ENCODE data around the gene SLIT3. TPM values are rescaled to one million over a fixed set of nuclear protein-coding genes. Genes with fewer than 3 reads are reported as not detected.

Gene SLIT3
- total RNA-seq, 2 experiments from 2014 or later, result not detected

DNA sequence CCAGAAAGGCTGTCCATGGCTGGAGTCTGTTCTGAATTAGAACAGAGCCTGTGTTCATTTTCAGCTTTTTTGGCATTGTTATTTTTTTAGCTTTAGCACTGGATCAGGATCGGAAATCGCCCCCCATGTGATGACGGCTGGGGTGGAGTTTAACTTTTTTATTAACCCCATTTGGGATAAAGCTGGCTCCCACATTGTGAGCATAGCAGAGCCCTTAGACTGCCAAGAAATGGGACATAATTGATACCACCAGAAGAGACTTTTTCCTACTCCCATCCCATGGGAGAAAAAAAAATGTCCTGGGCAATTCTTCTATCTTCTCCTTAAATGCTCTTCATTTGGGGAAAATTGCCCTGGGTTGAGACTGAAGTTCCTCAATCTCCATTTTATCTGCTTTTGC lies 52.4 kb downstream of the SLIT3 start:
- Mint-ChIP-seq H3K4me3 (no peak overlapping the region), H3K9me3 (no peaks in the 10 kb centered on the region), H3K27me3 (no peaks in the 10 kb centered on the region), H3K4me1 (no peaks in the 10 kb centered on the region), H3K36me3 (ENCODE audit: low read depth) (no peaks in the 10 kb centered on the region), H3K27ac (no peak overlapping the region)
- DNase-seq, result no peak
- ChIA-PET CTCF (no interaction called here), POLR2A (no interaction called here)

DNA sequence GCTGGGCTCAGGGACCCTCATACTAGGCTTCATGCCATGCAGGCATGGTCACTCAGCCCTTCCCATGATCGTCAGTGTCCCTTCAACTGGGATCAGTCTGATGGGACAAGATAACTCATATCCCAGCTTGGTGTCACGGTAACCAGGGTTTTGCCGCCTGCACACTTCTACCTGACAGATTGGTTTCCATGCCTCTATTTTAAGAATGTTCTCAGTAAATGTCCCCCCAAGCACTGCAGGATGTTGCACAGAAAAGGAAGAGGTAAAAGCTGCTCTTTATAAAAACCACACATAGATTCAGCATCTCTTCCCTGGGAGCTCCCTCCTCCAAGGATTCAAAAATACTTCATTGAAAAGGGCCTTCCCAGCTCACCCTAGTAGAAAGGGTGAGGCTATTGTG lies 56.1 kb downstream of the SLIT3 start:
- ChIA-PET CTCF (no interaction called here), POLR2A (no interaction called here)
- no peak for DNase-seq
- peaks cover 4% of the 10 kb centered on the region for H3K9me3 Mint-ChIP-seq
- no peaks in the 10 kb centered on the region for H3K4me1 Mint-ChIP-seq
- no peaks in the 10 kb centered on the region for H3K27me3 Mint-ChIP-seq
- no peak overlapping the region for H3K4me3 Mint-ChIP-seq
- no peak overlapping the region for H3K27ac Mint-ChIP-seq
- no peaks in the 10 kb centered on the region for H3K36me3 Mint-ChIP-seq (ENCODE audit: low read depth)

DNA sequence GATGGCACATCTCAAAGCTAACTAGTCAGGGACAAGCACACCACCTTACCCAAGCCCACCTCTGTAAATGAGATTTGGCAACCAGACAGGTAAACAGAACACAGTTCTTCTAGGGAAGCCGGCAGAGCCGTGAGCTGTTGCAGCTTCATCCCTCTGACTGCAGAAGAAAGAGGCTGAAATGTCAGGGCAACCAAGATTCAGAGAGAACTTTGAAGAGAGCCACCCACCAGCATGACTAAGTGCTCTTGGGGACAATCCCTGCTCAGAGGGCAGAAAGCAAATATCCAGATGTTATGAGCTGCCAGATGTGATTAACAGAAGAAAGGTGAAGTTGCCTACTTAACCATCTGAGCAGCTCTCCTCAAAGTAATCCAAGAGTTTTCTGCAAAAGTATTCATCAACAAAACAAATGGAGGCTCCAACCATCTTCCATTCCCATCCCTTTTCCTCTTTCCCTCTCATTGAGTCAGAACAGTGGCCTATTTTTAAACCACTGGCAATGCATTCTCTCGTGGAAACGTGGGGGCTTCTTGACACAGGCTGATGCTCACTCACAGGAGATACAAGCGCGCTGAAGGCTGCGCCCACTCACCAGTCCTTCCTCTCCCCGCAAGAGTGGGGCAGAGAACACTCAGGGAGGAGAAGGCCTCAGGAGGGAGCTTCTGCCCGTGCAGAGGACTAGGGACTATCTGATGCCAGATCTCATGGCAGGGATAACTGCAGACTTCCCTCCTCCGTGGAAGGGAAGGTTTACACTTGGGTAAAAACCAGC lies 57.1 kb downstream of the SLIT3 start:
- ChIA-PET CTCF (no interaction called here), POLR2A (no interaction called here)
- H3K9me3 Mint-ChIP-seq, result peaks cover 4% of the 10 kb centered on the region
- no peaks in the 10 kb centered on the region for H3K27me3 Mint-ChIP-seq
- H3K4me1 Mint-ChIP-seq, result no peaks in the 10 kb centered on the region
- H3K36me3 Mint-ChIP-seq (ENCODE audit: low read depth), result no peaks in the 10 kb centered on the region
- H3K4me3 Mint-ChIP-seq, result no peak overlapping the region
- no peak overlapping the region for H3K27ac Mint-ChIP-seq
- no peak for DNase-seq

DNA sequence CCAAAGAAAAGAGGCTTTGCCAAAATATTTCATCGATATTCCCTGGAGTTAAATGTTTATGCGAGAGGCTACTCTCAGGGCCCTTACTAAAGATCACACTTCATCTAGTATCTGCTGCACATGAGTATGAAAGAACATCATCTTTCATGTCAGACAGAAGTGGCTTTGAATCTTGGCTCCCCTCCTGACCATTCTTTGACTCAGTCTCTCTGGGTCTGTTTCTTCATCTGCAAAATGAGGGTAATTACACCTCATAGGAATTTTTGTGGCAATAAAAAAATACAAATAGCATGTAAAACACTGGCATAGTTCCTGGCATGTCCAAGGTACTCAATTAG lies 58.1 kb downstream of the SLIT3 start:
- Mint-ChIP-seq H3K27ac (no peak overlapping the region), H3K9me3 (peaks cover 4% of the 10 kb centered on the region), H3K4me3 (no peak overlapping the region), H3K4me1 (no peaks in the 10 kb centered on the region), H3K27me3 (no peaks in the 10 kb centered on the region), H3K36me3 (ENCODE audit: low read depth) (no peaks in the 10 kb centered on the region)
- ChIA-PET POLR2A (no interaction called here), CTCF (no interaction called here)
- no peak for DNase-seq

DNA sequence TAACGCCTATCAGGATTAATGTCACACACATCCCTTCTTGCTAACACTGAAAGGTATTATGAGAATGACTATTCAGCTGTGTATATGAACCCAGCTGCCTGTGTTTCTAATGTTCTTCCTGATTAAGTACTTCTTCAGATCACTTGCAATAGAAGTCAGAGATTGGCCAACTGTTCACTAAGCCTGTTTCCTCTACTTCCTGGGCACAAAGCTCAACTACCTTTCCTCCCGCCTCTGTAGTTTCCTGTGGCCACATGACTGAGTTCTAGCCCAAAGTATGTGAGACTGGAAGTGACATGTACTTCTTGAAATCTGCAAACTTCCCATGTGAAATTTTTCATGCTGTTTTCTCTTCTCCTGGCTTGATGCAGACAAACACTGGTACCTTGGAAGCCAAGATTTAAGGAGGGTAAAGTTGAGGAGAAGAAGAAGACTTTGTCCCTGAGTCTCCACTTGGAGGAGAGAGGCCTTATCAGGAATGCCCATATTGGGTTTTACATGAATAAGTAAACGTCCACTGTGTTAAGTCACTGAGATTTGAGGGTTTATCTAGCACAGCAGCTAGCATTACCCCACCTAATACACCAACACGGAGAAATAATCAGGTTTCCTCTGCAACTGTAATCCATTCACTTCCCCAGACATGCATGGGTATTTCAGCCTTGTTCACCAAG lies 58.6 kb downstream of the SLIT3 start:
- CTCF ChIA-PET, result no interaction called here

DNA sequence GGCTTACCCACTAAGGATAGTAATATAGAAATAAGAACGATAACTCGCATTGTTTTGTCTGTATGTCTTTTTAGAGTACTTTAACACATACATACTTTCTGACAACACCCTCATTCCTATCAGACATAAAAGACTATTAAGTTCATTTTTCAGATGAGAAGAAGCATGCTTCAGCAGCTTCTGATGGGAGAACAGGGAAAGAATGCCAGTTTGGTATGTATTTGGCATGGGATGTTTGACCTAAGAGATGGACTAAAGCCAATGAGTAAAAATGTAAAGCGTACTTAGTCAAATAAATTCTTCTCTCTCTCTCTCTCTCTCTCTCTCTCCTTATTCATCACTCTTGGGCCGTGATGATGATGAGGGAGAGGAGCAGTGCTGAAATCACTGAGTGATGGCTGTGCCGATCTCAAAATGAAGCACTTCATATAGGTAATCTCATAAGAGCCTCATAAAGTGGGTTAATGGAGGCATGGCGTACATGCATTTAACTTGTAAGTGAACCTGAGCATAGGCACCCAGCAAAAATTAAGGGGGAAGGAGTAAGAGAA lies 71.5 kb downstream of the SLIT3 start:
- Mint-ChIP-seq H3K4me1 (no peaks in the 10 kb centered on the region), H3K36me3 (ENCODE audit: low read depth) (no peaks in the 10 kb centered on the region), H3K4me3 (no peak overlapping the region), H3K27me3 (no peaks in the 10 kb centered on the region), H3K27ac (no peak overlapping the region), H3K9me3 (no peaks in the 10 kb centered on the region)
- ChIA-PET POLR2A (no interaction called here), CTCF (no interaction called here)
- DNase-seq, result no peak

More for the DNA sequence above, 58.6 kb downstream of the SLIT3 start:
- Mint-ChIP-seq H3K4me1 (no peaks in the 10 kb centered on the region), H3K27me3 (no peaks in the 10 kb centered on the region), H3K36me3 (ENCODE audit: low read depth) (no peaks in the 10 kb centered on the region), H3K9me3 (peaks cover 4% of the 10 kb centered on the region), H3K27ac (no peak overlapping the region), H3K4me3 (no peak overlapping the region)
- DNase-seq, result no peak
- POLR2A ChIA-PET, result no interaction called here

DNA sequence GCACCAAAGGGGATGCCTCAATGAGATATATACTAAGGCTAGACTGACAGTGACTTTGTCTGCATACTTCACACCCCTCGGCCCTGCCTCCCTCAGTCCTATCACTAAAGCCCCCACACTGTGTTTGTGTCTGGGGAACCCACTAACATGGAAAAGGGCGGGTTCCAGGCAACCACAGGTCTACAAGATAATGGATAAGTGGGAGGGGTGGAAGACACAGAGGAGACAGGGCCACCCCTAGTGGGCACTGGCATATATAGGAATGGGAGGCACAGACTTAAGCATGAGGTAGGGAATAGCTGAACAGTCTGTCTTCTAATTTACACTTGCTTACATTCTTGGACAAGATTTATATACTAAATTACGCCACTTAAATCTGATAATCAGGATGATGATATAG lies 74.0 kb downstream of the SLIT3 start:
- CTCF ChIA-PET, result no interaction called here
- Mint-ChIP-seq H3K4me3 (no peak overlapping the region), H3K4me1 (no peaks in the 10 kb centered on the region), H3K27me3 (no peaks in the 10 kb centered on the region), H3K36me3 (ENCODE audit: low read depth) (no peaks in the 10 kb centered on the region), H3K27ac (no peak overlapping the region), H3K9me3 (no peaks in the 10 kb centered on the region)
- DNase-seq, result no peak
- POLR2A ChIA-PET, result no interaction called here

DNA sequence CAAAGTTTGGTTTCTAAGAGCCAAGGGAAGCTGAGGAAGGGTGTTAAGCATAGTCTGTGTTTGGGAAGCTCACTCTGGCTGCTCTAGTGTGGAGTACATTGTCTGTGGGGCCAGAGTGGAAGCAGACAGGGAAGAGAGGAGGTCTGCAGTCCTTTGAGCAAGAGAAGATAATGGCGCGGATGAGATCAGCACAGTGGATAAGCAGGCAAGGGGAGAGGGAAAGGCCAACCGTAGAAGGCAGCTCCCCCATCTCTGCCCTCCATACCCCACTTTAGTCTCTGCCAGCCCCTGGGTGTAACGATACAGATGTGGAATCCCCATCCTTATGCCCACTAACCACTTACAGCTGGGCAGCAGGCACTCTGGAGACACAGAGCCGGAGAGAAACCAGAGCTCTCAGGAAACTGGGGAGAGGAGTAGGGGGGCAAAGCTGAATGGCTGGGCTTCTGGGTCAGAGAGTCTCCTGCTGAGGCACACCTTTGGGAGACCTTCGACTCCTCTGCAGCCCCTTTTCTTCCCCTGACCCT lies 75.0 kb downstream of the SLIT3 start:
- no peaks in the 10 kb centered on the region for H3K4me1 Mint-ChIP-seq
- POLR2A ChIA-PET, result no interaction called here
- no peaks in the 10 kb centered on the region for H3K36me3 Mint-ChIP-seq (ENCODE audit: low read depth)
- H3K9me3 Mint-ChIP-seq, result no peaks in the 10 kb centered on the region
- CTCF ChIA-PET, result no interaction called here
- DNase-seq, result no peak
- H3K27me3 Mint-ChIP-seq, result no peaks in the 10 kb centered on the region
- H3K4me3 Mint-ChIP-seq, result no peak overlapping the region
- no peak overlapping the region for H3K27ac Mint-ChIP-seq

DNA sequence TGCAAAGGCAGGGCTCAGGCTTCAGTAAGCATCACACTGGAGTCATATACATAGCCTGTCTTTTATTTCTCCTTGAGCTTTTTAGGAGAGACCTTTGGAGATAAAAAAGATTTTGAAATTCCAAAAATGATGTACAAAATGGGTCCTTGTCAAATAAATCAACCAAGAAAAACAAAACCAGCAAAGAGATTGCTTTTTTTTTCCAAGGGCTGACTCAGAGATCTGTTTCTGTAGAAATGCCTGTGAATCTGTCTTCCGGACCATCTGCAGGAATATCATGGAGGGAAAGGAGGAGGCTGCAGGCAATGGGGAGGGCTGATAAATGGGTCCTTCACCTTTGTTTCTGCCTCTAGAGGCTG lies 77.4 kb downstream of the SLIT3 start:
- DNase-seq, result no peak
- Mint-ChIP-seq H3K9me3 (no peaks in the 10 kb centered on the region), H3K27ac (no peak overlapping the region), H3K4me3 (no peak overlapping the region), H3K27me3 (no peaks in the 10 kb centered on the region), H3K4me1 (no peaks in the 10 kb centered on the region), H3K36me3 (ENCODE audit: low read depth) (no peaks in the 10 kb centered on the region)
- POLR2A ChIA-PET, result no interaction called here
- CTCF ChIA-PET, result no interaction called here

DNA sequence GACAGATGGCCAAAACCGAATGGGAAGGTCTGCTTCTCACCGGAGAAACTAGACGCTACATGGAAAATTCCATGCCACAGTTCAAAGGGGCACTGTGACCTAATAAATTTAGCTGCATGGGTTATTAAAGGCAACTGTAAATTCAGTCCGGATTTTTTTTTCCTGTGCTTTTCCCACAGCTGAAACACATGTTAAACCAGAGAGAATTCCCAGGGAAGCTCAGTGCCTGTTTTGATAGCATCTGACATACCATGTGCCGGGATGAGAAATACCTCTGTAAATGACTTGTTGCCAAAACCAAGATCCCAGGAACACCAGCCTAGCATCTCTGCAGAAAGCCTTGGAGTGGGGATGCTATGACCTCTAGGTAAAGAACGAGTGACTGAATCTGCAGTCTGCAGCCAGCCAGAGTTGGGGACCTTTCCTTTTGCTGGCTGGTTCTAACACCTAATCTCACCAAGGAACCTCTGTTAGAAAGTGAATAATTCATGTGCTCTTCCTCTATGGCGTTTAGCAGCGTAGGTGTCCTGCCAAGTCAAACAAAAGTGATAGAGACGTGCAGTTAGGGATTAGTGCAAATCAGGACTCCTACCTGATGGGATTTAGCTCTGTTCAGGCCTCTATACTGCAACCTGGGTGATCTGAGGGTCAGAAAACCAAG lies 77.9 kb downstream of the SLIT3 start:
- H3K27ac Mint-ChIP-seq, result no peak overlapping the region
- no peak overlapping the region for H3K4me3 Mint-ChIP-seq
- no peaks in the 10 kb centered on the region for H3K4me1 Mint-ChIP-seq
- POLR2A ChIA-PET, result interaction anchor here (0.5 kb wide), 1 partner anchor 1554 kb away, joined by 3 read pairs; no protein-coding TSS in a partner anchor
- no peak for DNase-seq
- H3K27me3 Mint-ChIP-seq, result no peaks in the 10 kb centered on the region
- H3K9me3 Mint-ChIP-seq, result no peaks in the 10 kb centered on the region
- H3K36me3 Mint-ChIP-seq (ENCODE audit: low read depth), result no peaks in the 10 kb centered on the region
- CTCF ChIA-PET, result no interaction called here

DNA sequence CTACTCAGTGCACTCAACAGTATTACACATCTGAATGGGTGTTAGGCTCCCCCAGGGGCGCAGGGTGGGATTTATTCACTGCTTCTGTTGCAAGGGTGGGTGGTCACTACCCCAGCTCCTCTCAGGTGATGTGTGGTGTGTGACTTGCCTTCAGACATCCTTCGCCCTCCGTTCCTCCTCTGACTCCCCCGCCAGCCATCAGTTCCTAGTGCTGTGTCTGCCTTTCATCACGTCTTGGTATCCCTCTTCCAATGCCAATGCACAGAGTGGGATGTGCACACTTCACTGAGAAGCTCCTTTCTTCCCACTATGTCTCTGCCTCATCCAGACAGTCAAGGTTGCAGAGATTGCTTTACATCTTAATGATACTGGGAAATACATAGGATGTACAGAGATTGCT lies 79.4 kb downstream of the SLIT3 start:
- ChIA-PET CTCF (no interaction called here), POLR2A (no interaction called here)
- DNase-seq, result no peak
- H3K36me3 Mint-ChIP-seq (ENCODE audit: low read depth), result no peaks in the 10 kb centered on the region
- no peaks in the 10 kb centered on the region for H3K9me3 Mint-ChIP-seq
- no peak overlapping the region for H3K4me3 Mint-ChIP-seq
- H3K27ac Mint-ChIP-seq, result no peak overlapping the region
- H3K4me1 Mint-ChIP-seq, result no peaks in the 10 kb centered on the region
- H3K27me3 Mint-ChIP-seq, result no peaks in the 10 kb centered on the region

DNA sequence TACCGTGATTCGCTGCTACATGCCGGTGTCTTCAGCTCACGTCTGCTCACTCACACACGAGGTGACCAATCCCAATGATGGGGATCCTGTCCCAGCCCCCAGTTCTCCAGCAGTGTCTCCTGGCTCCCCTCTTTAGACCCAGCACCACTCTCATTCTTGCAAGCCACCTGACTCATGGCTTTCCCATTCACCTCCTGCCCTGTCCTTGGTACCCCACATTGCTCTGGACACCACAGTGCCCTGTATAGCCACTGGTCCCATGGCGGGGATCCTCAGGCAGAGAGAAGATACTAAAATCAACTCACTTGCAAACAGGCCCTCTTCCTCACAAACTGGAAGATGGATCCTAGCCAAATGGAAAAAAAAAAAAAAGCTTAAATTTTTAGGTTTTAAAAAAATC lies 81.0 kb downstream of the SLIT3 start:
- ChIA-PET CTCF (no interaction called here), POLR2A (no interaction called here)
- DNase-seq, result no peak
- Mint-ChIP-seq H3K4me1 (no peaks in the 10 kb centered on the region), H3K9me3 (no peaks in the 10 kb centered on the region), H3K4me3 (no peak overlapping the region), H3K27ac (no peak overlapping the region), H3K36me3 (ENCODE audit: low read depth) (no peaks in the 10 kb centered on the region), H3K27me3 (no peaks in the 10 kb centered on the region)

DNA sequence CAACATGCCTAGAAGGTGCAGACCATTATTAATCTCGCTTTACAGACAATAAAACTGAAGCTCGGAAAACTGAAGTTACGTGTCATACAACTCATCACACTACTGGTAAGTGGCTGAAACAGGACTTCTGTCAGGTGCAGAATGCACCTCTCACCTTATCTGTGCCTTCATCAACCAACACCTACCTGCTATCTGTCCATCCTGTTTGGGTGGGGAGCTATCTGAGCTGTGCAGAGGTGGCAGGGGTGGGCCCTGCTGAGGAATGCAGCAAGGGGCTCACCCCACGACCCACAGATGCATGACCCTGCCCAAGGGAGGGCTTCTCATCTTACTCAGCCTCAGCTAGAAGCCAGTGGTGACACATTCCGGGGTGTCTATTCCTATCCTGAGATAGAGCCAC lies 81.6 kb downstream of the SLIT3 start:
- H3K27me3 Mint-ChIP-seq, result no peaks in the 10 kb centered on the region
- no peak for DNase-seq
- POLR2A ChIA-PET, result no interaction called here
- no peak overlapping the region for H3K4me3 Mint-ChIP-seq
- CTCF ChIA-PET, result no interaction called here
- H3K36me3 Mint-ChIP-seq (ENCODE audit: low read depth), result no peaks in the 10 kb centered on the region
- H3K4me1 Mint-ChIP-seq, result no peaks in the 10 kb centered on the region
- H3K9me3 Mint-ChIP-seq, result no peaks in the 10 kb centered on the region
- no peak overlapping the region for H3K27ac Mint-ChIP-seq

DNA sequence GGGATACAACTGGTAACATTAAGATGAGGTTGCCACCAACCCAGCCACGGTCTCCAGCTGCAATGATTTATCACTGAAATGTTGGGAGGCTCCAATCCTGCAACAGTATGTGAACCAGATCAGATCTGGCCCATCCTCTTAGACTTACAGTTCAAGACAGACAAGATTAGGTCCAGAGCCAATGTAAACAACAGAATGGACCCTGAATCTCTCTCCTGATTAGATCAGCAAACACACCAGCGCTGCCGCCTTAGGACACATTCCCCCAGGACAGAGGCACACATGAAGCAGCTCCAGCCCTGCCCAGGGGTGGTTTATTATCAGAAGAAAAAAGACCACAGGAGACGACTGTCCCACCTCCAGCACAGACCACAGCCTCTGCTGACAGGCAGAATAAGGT lies 82.1 kb downstream of the SLIT3 start:
- ChIA-PET CTCF (no interaction called here), POLR2A (no interaction called here)
- H3K27ac Mint-ChIP-seq, result no peak overlapping the region
- H3K9me3 Mint-ChIP-seq, result no peaks in the 10 kb centered on the region
- no peak overlapping the region for H3K4me3 Mint-ChIP-seq
- no peaks in the 10 kb centered on the region for H3K36me3 Mint-ChIP-seq (ENCODE audit: low read depth)
- no peaks in the 10 kb centered on the region for H3K27me3 Mint-ChIP-seq
- DNase-seq, result no peak
- no peaks in the 10 kb centered on the region for H3K4me1 Mint-ChIP-seq
